WERI-Rb-1 (cell line): Measurements from ENCODE around the gene RAB2B.
"Not testable (repeated sequence)": the region's sequence is repeated elsewhere in the genome, so short reads cannot be mapped to it uniquely, and the experiment has no call there.

ENCODE experiments used
- DNase-seq: peaks from one replicate; pipeline ENCODE4 v3.0.0-alpha.2; 2020
- H3K27ac ChIP-seq: fragments of 250-450 bp; sonication (Bioruptor Pico); 2 replicates; pipeline ENCODE4 v1.5.1; 2020; ENCODE audit warnings: mild to moderate bottlenecking, moderate library complexity
- H3K27me3 ChIP-seq: fragments of 250-450 bp; sonication (Bioruptor Pico); 2 replicates; pipeline ENCODE4 v1.5.1; 2021; ENCODE audit warnings: mild to moderate bottlenecking, low read depth, moderate library complexity; ENCODE audit not compliant: insufficient read depth, severe bottlenecking
- H3K36me3 ChIP-seq: fragments of 250-450 bp; sonication (Bioruptor Pico); 2 replicates; pipeline ENCODE4 v1.5.1; 2020; ENCODE audit warnings: mild to moderate bottlenecking, moderate library complexity
- H3K4me3 ChIP-seq: 2 replicates; pipeline ENCODE4 v1.5.1; 2011; ENCODE audit warnings: low read depth, mild to moderate bottlenecking, control low read depth, low read length
- H3K9me3 ChIP-seq: fragments of 250-450 bp; sonication (Bioruptor Pico); 2 replicates; pipeline ENCODE4 v1.5.1; 2021; ENCODE audit warnings: mild to moderate bottlenecking, moderate library complexity; ENCODE audit not compliant: severe bottlenecking
- TF ChIP-seq, protein P1 (sequence below): IDR thresholded peaks from 2 replicates; pipeline ENCODE4 v1.5.1; 2011; ENCODE audit warnings: low read depth, mild to moderate bottlenecking, control low read depth, inconsistent platforms, low read length

Gene RAB2B

DNA sequence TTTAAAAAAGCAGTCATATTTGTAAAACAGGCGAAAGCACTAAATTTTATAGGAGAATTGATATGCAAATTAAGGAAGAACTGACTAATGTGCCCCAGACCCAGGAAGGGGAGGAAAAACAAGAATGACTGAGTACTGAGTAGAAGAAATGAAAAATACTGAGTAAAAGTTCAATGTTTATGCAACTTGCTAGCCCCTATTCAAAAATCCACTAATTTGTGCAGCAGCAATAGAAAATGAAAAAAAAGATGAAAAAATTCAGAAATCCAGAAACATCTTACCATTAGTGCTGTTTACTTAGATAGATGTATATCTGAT lies 26.9 kb downstream of the RAB2B start:
- Histone ChIP-seq H3K36me3 (peaks cover 23% of the 10 kb centered on the region), H3K9me3 (no peaks in the 10 kb centered on the region), H3K4me3 (no peak overlapping the region), H3K27ac (no peak overlapping the region), H3K27me3 (no peaks in the 10 kb centered on the region)
- TF ChIP-seq, protein P1, sequence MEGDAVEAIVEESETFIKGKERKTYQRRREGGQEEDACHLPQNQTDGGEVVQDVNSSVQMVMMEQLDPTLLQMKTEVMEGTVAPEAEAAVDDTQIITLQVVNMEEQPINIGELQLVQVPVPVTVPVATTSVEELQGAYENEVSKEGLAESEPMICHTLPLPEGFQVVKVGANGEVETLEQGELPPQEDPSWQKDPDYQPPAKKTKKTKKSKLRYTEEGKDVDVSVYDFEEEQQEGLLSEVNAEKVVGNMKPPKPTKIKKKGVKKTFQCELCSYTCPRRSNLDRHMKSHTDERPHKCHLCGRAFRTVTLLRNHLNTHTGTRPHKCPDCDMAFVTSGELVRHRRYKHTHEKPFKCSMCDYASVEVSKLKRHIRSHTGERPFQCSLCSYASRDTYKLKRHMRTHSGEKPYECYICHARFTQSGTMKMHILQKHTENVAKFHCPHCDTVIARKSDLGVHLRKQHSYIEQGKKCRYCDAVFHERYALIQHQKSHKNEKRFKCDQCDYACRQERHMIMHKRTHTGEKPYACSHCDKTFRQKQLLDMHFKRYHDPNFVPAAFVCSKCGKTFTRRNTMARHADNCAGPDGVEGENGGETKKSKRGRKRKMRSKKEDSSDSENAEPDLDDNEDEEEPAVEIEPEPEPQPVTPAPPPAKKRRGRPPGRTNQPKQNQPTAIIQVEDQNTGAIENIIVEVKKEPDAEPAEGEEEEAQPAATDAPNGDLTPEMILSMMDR: no peak
- no peak for DNase-seq

DNA sequence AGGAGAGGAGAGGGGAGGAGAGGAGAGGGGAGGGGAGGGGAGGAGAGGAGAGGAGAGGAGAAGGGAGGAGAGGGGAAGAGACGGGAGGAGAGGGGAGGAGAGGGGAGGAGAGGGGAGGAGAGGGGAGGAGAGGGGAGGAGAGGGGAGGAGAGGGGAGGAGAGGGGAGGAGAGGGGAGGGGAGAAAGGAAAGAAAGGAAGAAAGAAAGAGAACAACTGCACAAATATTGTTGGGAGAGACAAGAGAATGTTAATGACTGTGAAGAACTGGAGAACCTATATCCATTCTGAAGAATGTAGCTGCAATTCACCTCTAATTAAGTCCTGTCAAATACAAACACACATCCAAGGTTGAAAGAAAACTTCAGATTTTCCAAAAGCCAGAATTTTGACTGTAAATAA lies 34.1 kb downstream of the RAB2B start:
- not testable (repeated sequence) for H3K36me3 ChIP-seq, H3K27me3 ChIP-seq, H3K4me3 ChIP-seq, DNase-seq, H3K9me3 ChIP-seq, H3K27ac ChIP-seq

DNA sequence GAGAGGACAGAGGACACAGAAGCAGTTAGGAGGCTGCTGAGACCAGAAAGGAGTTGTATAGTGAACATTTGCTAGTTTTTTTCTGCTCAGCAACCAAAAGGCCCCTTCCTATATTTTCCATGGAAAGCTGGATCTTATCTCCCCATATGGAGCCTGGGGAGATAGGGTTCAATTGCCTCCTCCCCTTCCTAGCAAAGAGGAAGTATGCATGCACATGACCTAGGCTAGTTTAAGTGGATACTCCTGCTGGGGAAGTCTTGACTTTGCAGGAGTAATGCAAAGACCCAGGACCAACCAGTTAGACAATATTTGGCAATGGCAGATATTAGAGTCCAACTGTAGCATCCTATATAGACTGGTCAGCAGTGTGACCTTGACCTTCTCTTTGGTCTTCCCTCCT lies 35.9 kb downstream of the RAB2B start:
- no peaks in the 10 kb centered on the region for H3K9me3 ChIP-seq
- H3K27me3 ChIP-seq: no peaks in the 10 kb centered on the region
- no peak for DNase-seq
- no peak overlapping the region for H3K27ac ChIP-seq
- TF ChIP-seq, protein P1: no peak
- H3K4me3 ChIP-seq: no peak overlapping the region
- no peaks in the 10 kb centered on the region; the same call in none of the 2 replicates for H3K36me3 ChIP-seq

DNA sequence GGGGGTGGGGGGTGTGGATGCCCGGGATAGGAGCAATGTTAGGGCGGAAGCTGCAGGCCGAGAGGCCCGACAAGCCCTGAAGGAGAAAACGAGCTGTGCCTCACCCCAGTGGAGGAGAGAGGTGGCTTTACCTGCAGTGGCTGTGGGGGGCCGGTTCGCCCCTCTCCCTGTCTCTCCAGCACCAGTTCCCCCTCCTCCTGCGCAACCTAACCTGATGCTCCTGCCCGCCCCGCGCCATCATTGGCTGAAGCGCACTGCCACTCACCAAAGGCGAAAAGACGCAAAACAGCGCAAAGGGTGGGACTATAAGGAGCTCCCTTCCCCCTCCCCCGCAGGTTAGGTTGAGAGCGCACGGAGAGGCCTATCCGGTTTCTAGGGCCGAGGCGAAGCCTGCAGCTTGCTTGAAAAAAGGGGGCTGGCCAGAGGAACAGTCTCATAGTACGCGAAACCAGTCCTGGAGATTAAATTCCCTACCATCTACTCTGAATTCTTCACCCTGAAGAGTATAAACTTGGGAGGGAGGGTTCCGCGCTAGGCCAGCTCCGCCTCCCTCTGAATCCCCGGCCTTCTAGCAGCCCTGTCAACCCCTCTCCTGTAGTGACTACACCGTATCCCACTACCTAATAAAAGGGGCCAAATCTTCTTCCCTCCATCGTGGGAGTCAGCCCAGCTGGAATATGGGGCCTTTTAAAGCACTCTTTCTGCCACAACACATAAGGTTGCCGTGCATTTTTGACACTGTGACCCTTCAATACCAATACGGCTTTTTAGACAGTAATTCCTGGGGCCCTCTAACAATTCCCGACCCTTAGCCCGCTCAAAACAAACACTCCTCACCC lies 39.5 kb downstream of the RAB2B start:
- Histone ChIP-seq H3K9me3 (no peaks in the 10 kb centered on the region), H3K36me3 (peaks cover 3% of the 10 kb centered on the region), H3K27ac (peak overlapping the region; percentile 90), H3K27me3 (no peaks in the 10 kb centered on the region), H3K4me3 (peak overlapping the region; percentile 78)
- peak; percentile 99 for DNase-seq
- TF ChIP-seq, protein P1: no peak

DNA sequence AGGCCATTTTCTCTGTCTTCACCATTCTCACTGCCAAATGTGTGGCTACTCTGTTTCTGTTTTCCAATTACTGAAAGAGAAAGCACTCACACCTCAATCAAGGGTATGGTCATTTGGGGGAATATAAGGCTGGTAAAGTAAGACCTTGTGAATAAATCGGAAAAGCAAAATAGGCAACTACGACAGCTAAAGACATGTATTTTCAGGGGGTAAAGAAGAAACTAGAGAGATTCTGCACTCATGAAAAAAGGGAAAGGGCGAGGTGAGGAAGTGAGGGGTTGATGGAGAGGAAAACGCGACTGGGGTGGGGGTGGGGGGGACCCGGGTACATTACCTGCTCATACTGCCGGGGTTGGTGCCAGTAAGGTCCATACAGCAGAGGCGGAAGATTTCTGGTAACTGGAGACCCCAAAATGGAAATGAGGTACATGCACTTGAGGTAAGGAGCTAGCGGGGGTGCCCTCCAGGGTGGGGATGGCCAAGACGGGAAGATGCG lies 40.1 kb downstream of the RAB2B start:
- H3K4me3 ChIP-seq: peak overlapping the region; percentile 78
- H3K27ac ChIP-seq: peak overlapping the region; percentile 90
- TF ChIP-seq, protein P1: no peak
- H3K36me3 ChIP-seq: peaks cover 6% of the 10 kb centered on the region
- no peaks in the 10 kb centered on the region for H3K27me3 ChIP-seq
- DNase-seq: no peak
- no peaks in the 10 kb centered on the region for H3K9me3 ChIP-seq

DNA sequence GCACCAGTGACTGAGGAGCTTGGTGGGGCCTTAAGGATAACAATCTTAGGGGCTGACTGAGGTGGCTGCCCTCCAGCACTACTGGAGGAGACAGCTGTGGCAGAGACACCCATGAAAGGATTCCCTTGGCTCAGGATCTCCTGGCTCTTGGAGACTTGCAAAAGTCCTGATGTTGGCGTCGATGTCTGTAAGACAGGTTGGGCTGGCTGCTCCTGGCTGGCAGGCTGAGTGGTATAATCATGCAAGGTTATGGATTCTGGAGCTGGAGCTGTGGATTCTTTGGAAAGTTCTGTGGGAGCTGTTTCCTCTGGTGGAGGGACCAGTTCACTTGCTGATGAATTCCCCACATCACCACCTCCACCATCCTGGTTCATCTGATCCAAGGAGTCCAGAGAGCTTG lies 45.6 kb downstream of the RAB2B start:
- H3K9me3 ChIP-seq: no peaks in the 10 kb centered on the region
- TF ChIP-seq, protein P1: no peak
- no peaks in the 10 kb centered on the region for H3K27me3 ChIP-seq
- H3K36me3 ChIP-seq: peaks cover 54% of the 10 kb centered on the region
- H3K4me3 ChIP-seq: no peak overlapping the region
- no peak for DNase-seq
- no peak overlapping the region for H3K27ac ChIP-seq
